Measurements from ENCODE around the gene PRR13. TPM values are rescaled to one million over a fixed set of nuclear protein-coding genes. Genes with fewer than 3 reads are reported as not detected.

The PRR13 gene
- polyA plus RNA-seq, 1 of the 3 experiments (the other 2 are of a cell fraction) = 58.5 TPM

- TF ChIP-seq IRF3 (IDR thresholded peaks at IDR 0.05; ENCODE audit: low read depth, low read length) = no peak
- TF ChIP-seq POLR2AphosphoS5 (IDR thresholded peaks at IDR 0.05; ENCODE audit: low read depth, low read length) = peak; percentile 21
- TF ChIP-seq FOXJ3 (CRISPR knock-in tag; IDR thresholded peaks at IDR 0.05) = no peak
- peak; percentile 71 for TF ChIP-seq NRF1 (IDR thresholded peaks at IDR 0.05; ENCODE audit: low read depth, low read length)
- peak; percentile 64 for TF ChIP-seq CHD2 (IDR thresholded peaks at IDR 0.05; ENCODE audit: low read length, partially characterized antibody)
- TF ChIP-seq ZBTB33 (IDR thresholded peaks at IDR 0.05; ENCODE audit: borderline replicate concordance, low read depth) = peak; percentile 67; the same call in 1 of the 2 replicates
- TF ChIP-seq NFIC (IDR thresholded peaks at IDR 0.05; ENCODE audit: borderline replicate concordance) = no peak
- TF ChIP-seq YY1 (IDR thresholded peaks at IDR 0.05; ENCODE audit: low read depth) = peak; percentile 23; the same call in 1 of the 2 replicates
- TF ChIP-seq PBX3 (IDR thresholded peaks at IDR 0.05) = no peak
- TF ChIP-seq TAF1 (IDR thresholded peaks at IDR 0.05; ENCODE audit: borderline replicate concordance, low read depth, low read length) = peak; percentile 66; the same call in 1 of the 2 replicates
Observed at GRCh38 chr12:53452159-53453077, 10.9 kb downstream of the PRR13 start (continued).

- POLR2A ChIA-PET = interaction anchor here (0.9 to 1.7 kb wide), 7 partner anchors 14 to 109 kb away, joined by 3 to 10 read pairs (median 6); partner anchors contain the start of gene TARBP2
- no peak overlapping the region for H2AFZ ChIP-seq (ENCODE audit: low read depth)
- H3K27ac ChIP-seq (ENCODE audit: low read depth in 2 of 2, low read length in 1 of 2) = peak overlapping the region in 1 of 2 experiments; percentile 29; a peak in 3 of 4 replicates
- peaks cover 50 to 60% of the 10 kb centered on the region in 2 experiments for H3K36me3 ChIP-seq (replicated peaks in 1 of 2; ENCODE audit: control insufficient read depth in 1 of 2, insufficient read depth in 2 of 2, low read length in 1 of 2)
- WGBS (ENCODE audit: low lambda C conversion rate) = 28% methylated on average over 6 of the region's 6 CpGs
- H3K27me3 ChIP-seq (ENCODE audit: insufficient read depth) = no peaks in the 10 kb centered on the region
- H3K4me1 ChIP-seq (ENCODE audit: control insufficient read depth in 1 of 2, insufficient read depth in 2 of 2, low read depth in 1 of 2, low read length in 1 of 2) = peaks cover 10 to 13% of the 10 kb centered on the region in 2 experiments; a peak in 3 of 4 replicates
- no peak for TF ChIP-seq JUND (IDR thresholded peaks at IDR 0.05)
- no peak for TF ChIP-seq RFX5 (IDR thresholded peaks at IDR 0.05; ENCODE audit: low read length)
- TF ChIP-seq IRF3 (IDR thresholded peaks at IDR 0.05; ENCODE audit: low read depth, low read length) = no peak
- TF ChIP-seq GATA2 (CRISPR knock-in tag; IDR thresholded peaks at IDR 0.05) = no peak
- no peaks in the 10 kb centered on the region for H3K9me3 ChIP-seq
- H4K20me1 ChIP-seq (ENCODE audit: insufficient read depth) = peaks cover 66% of the 10 kb centered on the region
- H3K9ac ChIP-seq = peak overlapping the region; percentile 99
- H3K9me2 ChIP-seq = no peaks in the 10 kb centered on the region
- peaks cover 21% of the 10 kb centered on the region for H3F3A ChIP-seq (replicated peaks; ENCODE audit: insufficient read depth)
- DNase-seq = no peak
- peaks cover 69% of the 10 kb centered on the region for H3K79me2 ChIP-seq (ENCODE audit: insufficient read depth)
- H3K4me2 ChIP-seq = peak overlapping the region; percentile 88
- H3K4me3 ChIP-seq (ENCODE audit: low read depth in 2 of 2, low read length in 1 of 2) = peak overlapping the region; percentile 68 to 83
- CTCF ChIA-PET = interaction anchor here (0.8 to 2.6 kb wide), 11 partner anchors 10 to 242 kb away, joined by 3 to 10 read pairs (median 5); partner anchors contain the start of gene AAAS
Observed at GRCh38 chr12:53453953-53454640, 12.6 kb downstream of the PRR13 start.
